Measurements from ENCODE around the gene PIRT.

PIRT gene

DNA sequence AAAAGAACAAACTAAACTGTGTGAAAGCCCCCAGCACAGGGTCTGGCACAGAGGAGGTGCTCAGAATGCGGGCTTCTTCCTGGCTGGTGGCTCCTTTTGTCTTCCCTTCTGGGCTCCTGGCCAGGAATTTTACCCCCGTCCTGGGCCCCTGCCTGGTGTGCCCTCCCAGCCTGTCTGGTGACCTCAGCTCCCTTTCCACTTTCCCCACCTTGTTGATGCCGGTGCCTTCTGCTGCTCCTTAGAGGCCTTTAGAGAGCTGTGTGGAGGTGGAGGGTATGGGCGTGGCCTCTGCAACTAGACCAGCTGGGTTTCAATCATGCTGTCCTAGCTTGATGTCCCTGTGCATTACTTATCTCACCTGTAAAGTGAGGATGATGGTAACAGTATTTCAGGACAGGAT is 16.8 kb downstream of the PIRT start:
- DNase-seq (ENCODE audit: low read depth): no peak

GRCh38 chr17:10815319-10815718 is 22.6 kb downstream of the PIRT start:
- DNase-seq (ENCODE audit: low read depth): no peak

DNA sequence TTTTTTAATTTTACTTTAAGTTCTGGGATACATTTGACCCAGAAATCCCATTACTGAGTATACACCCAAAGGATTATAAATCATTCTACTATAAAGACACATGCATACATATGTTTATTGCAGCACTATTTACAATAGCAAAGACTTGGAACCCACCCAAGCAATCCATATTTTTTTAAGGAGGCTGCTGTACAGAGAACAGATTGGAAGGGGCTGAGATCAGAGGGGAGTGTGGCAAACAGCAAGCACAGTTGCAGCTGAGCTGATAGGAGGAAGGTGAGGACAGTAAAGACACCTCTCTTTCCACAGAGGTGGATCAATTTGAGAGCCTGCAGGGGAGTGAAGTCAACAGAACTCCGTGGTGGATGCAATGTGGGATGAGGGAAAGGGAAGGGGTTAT is 23.8 kb downstream of the PIRT start:
- DNase-seq (ENCODE audit: low read depth): no peak

- no peak for DNase-seq (ENCODE audit: low read depth)
These were observed 25.2 kb downstream of the PIRT start for GRCh38 chr17:10812674-10813073.

- no peak for DNase-seq (ENCODE audit: low read depth)
These were observed 28.3 kb downstream of the PIRT start for GRCh38 chr17:10809605-10810004.

DNA sequence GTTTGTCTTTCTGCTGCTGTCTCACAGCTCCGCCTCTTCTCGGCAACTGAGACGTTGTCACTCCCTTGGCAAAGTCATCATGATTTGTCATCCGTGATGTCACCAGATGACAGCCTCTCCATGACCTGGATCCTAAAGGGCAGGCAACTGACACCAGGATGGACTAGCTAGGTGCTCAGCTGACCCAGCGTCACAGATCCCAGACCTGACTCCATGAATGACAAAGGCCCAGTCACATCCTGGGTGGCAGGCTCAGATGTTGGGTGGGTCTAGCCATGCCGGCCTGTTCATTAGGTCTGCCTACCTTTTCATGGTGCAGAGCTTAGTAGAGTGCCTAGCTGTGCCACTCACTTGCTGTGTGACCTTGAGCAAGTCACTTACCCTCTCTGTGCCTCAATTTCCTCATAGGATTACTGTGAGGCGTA is 30.2 kb downstream of the PIRT start:
- DNase-seq (ENCODE audit: low read depth): no peak

GRCh38 chr17:10806545-10807262 is 31.2 kb downstream of the PIRT start:
- no peak for DNase-seq (ENCODE audit: low read depth)

GRCh38 chr17:10805911-10806310 is 32.0 kb downstream of the PIRT start:
- DNase-seq (ENCODE audit: low read depth): no peak

DNA sequence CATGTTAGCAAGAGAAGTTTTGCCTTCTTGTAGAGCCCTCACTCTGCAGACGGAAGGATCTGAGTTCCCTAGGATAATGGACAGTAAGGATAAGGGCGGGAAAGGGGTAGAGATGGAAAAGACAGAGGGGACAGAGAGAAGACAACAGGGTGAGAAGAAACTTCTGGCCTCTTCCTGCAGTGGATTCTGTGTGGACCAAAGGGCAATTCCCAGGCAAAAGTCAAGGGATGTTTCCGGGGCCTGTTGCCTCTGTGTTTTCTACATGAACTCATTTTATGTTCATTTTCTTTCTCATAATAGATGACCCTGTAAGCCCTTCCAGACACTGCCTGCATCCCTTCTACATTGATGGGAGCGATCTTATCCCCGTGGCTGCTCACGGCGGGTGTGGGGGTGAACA is 33.3 kb downstream of the PIRT start:
- DNase-seq (ENCODE audit: low read depth): no peak

GRCh38 chr17:10803830-10804475 is 33.9 kb downstream of the PIRT start, which contains the start of gene TMEM238L:
TMEM238L (minus strand) TSS chr17:10804099; CDS start chr17:10803963, 136 bp downstream.
- DNase-seq (ENCODE audit: low read depth): no peak

DNA sequence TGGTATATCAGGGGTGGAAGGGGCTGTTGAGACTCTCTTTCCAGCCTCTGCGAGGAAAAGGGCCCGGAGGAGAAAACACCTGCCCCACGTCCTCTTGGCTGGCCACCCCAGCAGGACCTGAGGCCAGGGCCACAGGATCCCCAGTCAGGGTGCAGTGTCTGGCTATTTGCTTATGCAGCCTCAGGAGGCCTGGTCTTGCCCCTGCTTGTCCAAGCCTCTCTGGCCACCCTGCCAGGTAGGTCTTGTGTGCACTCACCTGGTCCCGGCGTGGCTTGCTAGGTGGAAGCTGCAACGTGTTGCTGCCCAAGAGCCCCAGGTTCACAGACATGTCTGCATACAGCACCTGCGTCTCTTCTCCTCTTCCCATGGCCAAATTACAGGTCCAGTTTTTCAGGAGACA is 34.5 kb downstream of the PIRT start:
- no peak for DNase-seq (ENCODE audit: low read depth)

GRCh38 chr17:10802496-10803284 is 35.2 kb downstream of the PIRT start:
- DNase-seq (ENCODE audit: low read depth): no peak

DNA sequence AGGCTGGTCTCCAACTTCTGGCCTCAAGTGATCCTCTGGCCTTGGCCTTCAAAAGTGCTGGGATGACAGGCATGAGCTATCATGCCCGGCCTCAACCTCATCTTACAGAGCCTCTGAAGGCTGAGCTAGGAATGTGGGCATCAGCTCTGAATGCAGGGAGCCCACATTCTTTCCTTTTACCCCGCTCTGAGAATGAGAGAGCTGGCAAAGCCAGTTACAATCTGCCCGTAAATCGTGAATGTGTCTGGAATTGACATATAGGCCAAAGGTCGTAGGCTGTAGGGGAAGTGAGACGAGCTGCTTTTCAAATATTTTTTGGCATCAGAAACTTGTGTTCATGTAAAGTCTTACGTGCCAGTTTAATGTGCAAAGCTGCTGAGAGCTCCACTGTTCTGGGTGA is 38.5 kb downstream of the PIRT start:
- DNase-seq (ENCODE audit: low read depth): no peak

GRCh38 chr17:10798910-10799309 is 39.0 kb downstream of the PIRT start:
- DNase-seq (ENCODE audit: low read depth): no peak

GRCh38 chr17:10798332-10798749 is 39.5 kb downstream of the PIRT start:
- DNase-seq (ENCODE audit: low read depth): no peak

GRCh38 chr17:10797476-10798328 is 40.2 kb downstream of the PIRT start:
- DNase-seq (ENCODE audit: low read depth): no peak

GRCh38 chr17:10793816-10794215 is 44.1 kb downstream of the PIRT start:
- DNase-seq (ENCODE audit: low read depth): no peak

GRCh38 chr17:10793256-10793655 is 44.6 kb downstream of the PIRT start:
- DNase-seq (ENCODE audit: low read depth): no peak

GRCh38 chr17:10792151-10792550 is 45.7 kb downstream of the PIRT start:
- no peak for DNase-seq (ENCODE audit: low read depth)

DNA sequence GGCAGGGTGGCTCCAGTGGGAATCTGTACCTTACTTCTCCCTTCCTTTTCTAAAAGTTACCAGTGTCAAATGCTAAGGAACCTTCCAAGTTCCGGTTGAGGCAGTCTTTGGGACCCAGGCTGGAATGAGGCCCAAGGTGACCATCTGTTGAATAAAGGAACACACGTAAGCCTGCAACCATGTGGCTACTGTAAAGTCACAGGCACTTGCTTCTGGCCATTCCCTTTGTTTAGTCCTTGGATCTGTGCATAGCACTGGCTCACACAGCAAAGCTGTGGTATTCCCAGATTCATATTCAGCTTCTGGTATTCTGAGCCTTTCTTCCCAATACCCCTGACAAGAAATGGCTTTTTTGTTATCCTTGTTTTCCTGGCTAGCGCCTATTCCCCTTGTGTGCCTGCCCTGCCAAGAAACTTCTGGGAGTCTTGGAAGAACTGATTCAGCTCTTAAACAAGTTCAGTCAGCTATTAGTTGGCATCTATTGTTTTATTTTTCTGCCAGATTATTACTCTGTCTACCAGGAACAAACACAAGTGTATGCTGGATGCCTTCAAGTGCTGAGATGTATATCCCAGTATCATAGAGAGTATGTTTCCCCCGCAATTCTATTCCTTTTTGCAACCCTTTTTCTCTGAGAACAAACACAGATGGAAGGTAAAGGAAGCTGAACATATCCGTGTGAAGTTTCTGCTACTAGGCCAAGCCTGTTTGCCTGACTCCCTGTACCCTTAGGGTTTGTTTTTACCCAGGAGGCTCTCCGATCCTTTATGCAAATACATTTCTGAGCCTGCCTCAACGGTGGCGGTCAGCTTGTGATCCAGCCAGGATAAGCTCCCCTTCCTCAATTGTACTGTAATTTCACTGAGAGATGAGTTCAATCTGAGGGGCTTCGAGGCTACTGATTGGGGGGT is 47.1 kb downstream of the PIRT start:
- DNase-seq (ENCODE audit: low read depth): no peak

GRCh38 chr17:10789694-10790271 is 48.1 kb downstream of the PIRT start:
- DNase-seq (ENCODE audit: low read depth): no peak

All from stimulated activated CD8-positive, alpha-beta memory T cell treated with anti-CD3 and anti-CD28 coated beads, Interleukin-12 subunit alpha, Interleukin-12 subunit beta, amount 100 ng/mL, for 4 hours (primary cell).